ENCODE data around the gene CSH2. TPM values are rescaled to one million over a fixed set of nuclear protein-coding genes. Genes with fewer than 3 reads are reported as not detected.

CSH2 gene
- total and polyA plus RNA-seq, 9 of the 15 experiments (the other 6 are each of a cell fraction or from before 2014, with no cell fraction given) = not detected

- Histone ChIP-seq H3K9ac (ENCODE audit: insufficient read depth in 1 of 2, low read depth in 2 of 2, low read length in 2 of 2) (no peak overlapping the region), H3K27me3 (ENCODE audit: control insufficient read depth in 2 of 2, insufficient read depth in 2 of 2, low read length in 2 of 2) (no peaks in the 10 kb centered on the region), H3K4me1 (replicated peaks in 1 of 2; ENCODE audit: control insufficient read depth in 2 of 2, insufficient read depth in 2 of 2, low read length in 2 of 2) (peaks cover 9 to 11% of the 10 kb centered on the region in 2 experiments; a peak in 3 of 5 replicates), H3K9me3 (replicated peaks; ENCODE audit: control insufficient read depth, insufficient read depth, low read depth, low read length) (no peaks in the 10 kb centered on the region), H3K9me1 (ENCODE audit: control insufficient read depth, insufficient read depth, low read length) (no peaks in the 10 kb centered on the region), H4K20me1 (replicated peaks; ENCODE audit: control insufficient read depth, insufficient read depth, low read length) (no peaks in the 10 kb centered on the region), H3K79me2 (ENCODE audit: control insufficient read depth, insufficient read depth, low read length) (peaks cover 38% of the 10 kb centered on the region), H3K27ac (ENCODE audit: extremely low read depth, low read depth, low read length) (no peak overlapping the region), H3K36me3 (ENCODE audit: control insufficient read depth, insufficient read depth, low read length) (peaks cover 83% of the 10 kb centered on the region), H3K4me3 (no peak overlapping the region), H2AFZ (ENCODE audit: low read depth, low read length) (no peak overlapping the region), H3K4me2 (ENCODE audit: insufficient read depth, low read length) (no peak overlapping the region)
- FAIRE-seq (no peak), ATAC-seq (no peak), DNase-seq (ENCODE audit: extremely low read depth in 1 of 4, low spot score in 3 of 4) (no peak)
- intact Hi-C loops (cut with micrococcal nuclease) = loop anchor here (10.0 kb wide), 1 partner anchor 137 kb away; no protein-coding TSS in a partner anchor
- 91% methylated on average over 7 of the region's 8 CpGs for WGBS (ENCODE audit: insufficient coverage, low coverage, missing lambda C conversion rate)
- in situ Hi-C loops (cut with MboI) = loop anchor here (25.0 kb wide), 1 partner anchor 394 kb away; the partner anchor contains the start of gene CYB561
- 0 out of 2 replicates have a peak, but pooled peaks have one; percentile 11 for TF ChIP-seq POLR2A (conservative IDR thresholded peaks at IDR 0.05)
- TF ChIP-seq PCBP2 (IDR thresholded peaks at IDR 0.05; ENCODE audit: low read depth, low read length, poor library complexity, severe bottlenecking) = no peak
- TF ChIP-seq RBFOX2 (IDR thresholded peaks at IDR 0.05; ENCODE audit: low read depth, low read length) = peak; percentile 33; the same call in 1 of the 2 replicates
- POLR2A ChIA-PET = interaction anchor here (1.0 to 4.6 kb wide), 3 partner anchors 10 to 61 kb away, joined by 3 to 66 read pairs (median 3); partner anchors contain the start of gene SMARCD2
- BruUV-seq (replicated peaks) = no TSS peak
- CTCF ChIA-PET (ENCODE audit: low intra/inter-chr PET ratio) = no interaction called here
Measured at GRCh38 chr17:63831505-63831904, 42.0 kb downstream of the CSH2 start.

- ChIA-PET CTCF (ENCODE audit: low intra/inter-chr PET ratio) (no interaction called here), POLR2A (interaction anchor here (0.5 to 4.6 kb wide), 8 partner anchors 10 to 1731 kb away, joined by 3 to 66 read pairs (median 5); partner anchors contain the start of genes CCDC47, DDX42 and SMARCD2)
- ATAC-seq (no peak), FAIRE-seq (no peak), DNase-seq (ENCODE audit: extremely low read depth in 1 of 4, low spot score in 3 of 4) (no peak)
- peaks cover 80% of the 10 kb centered on the region for H3K36me3 ChIP-seq (ENCODE audit: control insufficient read depth, insufficient read depth, low read length)
- BruUV-seq (replicated peaks) = no TSS peak
- H3K9ac ChIP-seq (ENCODE audit: insufficient read depth in 1 of 2, low read depth in 2 of 2, low read length in 2 of 2) = no peak overlapping the region
- H3K4me3 ChIP-seq = no peak overlapping the region
- peaks cover 43% of the 10 kb centered on the region for H3K79me2 ChIP-seq (ENCODE audit: control insufficient read depth, insufficient read depth, low read length)
- in situ Hi-C loops (cut with MboI) = loop anchor here (25.0 kb wide), 1 partner anchor 394 kb away; the partner anchor contains the start of gene CYB561
- no peaks in the 10 kb centered on the region for H4K20me1 ChIP-seq (replicated peaks; ENCODE audit: control insufficient read depth, insufficient read depth, low read length)
- no peak overlapping the region for H3K4me2 ChIP-seq (ENCODE audit: insufficient read depth, low read length)
- intact Hi-C loops (cut with micrococcal nuclease) = loop anchor here (10.0 kb wide), 1 partner anchor 136 kb away; no protein-coding TSS in a partner anchor
- no peak overlapping the region for H2AFZ ChIP-seq (ENCODE audit: low read depth, low read length)
- TF ChIP-seq RBFOX2 (IDR thresholded peaks at IDR 0.05; ENCODE audit: low read depth, low read length) (peak; percentile 57), GTF2E2 (tag; IDR thresholded peaks at IDR 0.05) (no peak), ZNF695 (CRISPR knock-in tag; IDR thresholded peaks at IDR 0.05) (no peak), MCM2 (IDR thresholded peaks at IDR 0.05; ENCODE audit: low read depth) (no peak), ARID3B (CRISPR knock-in tag; IDR thresholded peaks at IDR 0.05; ENCODE audit: borderline replicate concordance) (no peak)
- no peaks in the 10 kb centered on the region for H3K9me3 ChIP-seq (replicated peaks; ENCODE audit: control insufficient read depth, insufficient read depth, low read depth, low read length)
- H3K4me1 ChIP-seq (replicated peaks in 1 of 2; ENCODE audit: control insufficient read depth in 2 of 2, insufficient read depth in 2 of 2, low read length in 2 of 2) = peaks cover 9 to 13% of the 10 kb centered on the region in 2 experiments; a peak in 3 of 5 replicates
- H3K9me1 ChIP-seq (ENCODE audit: control insufficient read depth, insufficient read depth, low read length) = no peaks in the 10 kb centered on the region
- 93% methylated on average over 13 of the region's 15 CpGs for WGBS (ENCODE audit: insufficient coverage, low coverage, missing lambda C conversion rate)
- no peak overlapping the region for H3K27ac ChIP-seq (ENCODE audit: extremely low read depth, low read depth, low read length)
- H3K27me3 ChIP-seq (ENCODE audit: control insufficient read depth in 2 of 2, insufficient read depth in 2 of 2, low read length in 2 of 2) = no peaks in the 10 kb centered on the region
Measured at GRCh38 chr17:63830904-63831491, 42.5 kb downstream of the CSH2 start.

Data from K562 (cell line).